CD14-positive monocyte (primary cell): ENCODE measurements around the gene MAK. TPM values are rescaled to one million over a fixed set of nuclear protein-coding genes. Genes with fewer than 3 reads are reported as not detected.

Experiments used
- DNase-seq, 3 donors: peaks; one replicate each; pipeline ENCODE4 v3.0.0-alpha.2; 2011 to 2022
- H2AFZ ChIP-seq: 2 replicates; pipeline ENCODE4 v1.6.0; 2012; ENCODE audit warnings: mild to moderate bottlenecking, low read depth, low read length, inconsistent platforms; ENCODE audit not compliant: insufficient read depth, poor library complexity, severe bottlenecking
- H3K27ac ChIP-seq, 2 donors: 1 replicate in 1 of 2; 2 replicates in 1 of 2; pipeline ENCODE4 v1.5.1; 2012 to 2013; ENCODE audit warnings: low read length in 2 of 2, control low read depth in 1 of 2, inconsistent platforms in 1 of 2, low read depth in 1 of 2, mild to moderate bottlenecking in 1 of 2
- H3K27me3 ChIP-seq, 2 donors: one replicate each; pipeline versions ENCODE4 v1.6.0 to v1.6.1; 2011 to 2013; ENCODE audit warnings: low read length in 2 of 2; ENCODE audit not compliant: control insufficient read depth in 2 of 2, insufficient read depth in 2 of 2
- H3K36me3 ChIP-seq, 2 donors: replicated peaks in 1 of 2; 1 replicate in 1 of 2; 2 replicates in 1 of 2; pipeline versions ENCODE4 v1.5.1 to v1.6.1; 2012 to 2013; ENCODE audit warnings: low read length in 2 of 2, control low read depth in 1 of 2, inconsistent platforms in 1 of 2, mild to moderate bottlenecking in 1 of 2; ENCODE audit not compliant: insufficient read depth in 2 of 2, control insufficient read depth in 1 of 2
- H3K4me1 ChIP-seq, 2 donors: 1 replicate in 1 of 2; 2 replicates in 1 of 2; pipeline versions ENCODE4 v1.5.1 to v1.6.1; 2012 to 2013; ENCODE audit warnings: low read length in 2 of 2, control low read depth in 1 of 2, inconsistent platforms in 1 of 2, mild to moderate bottlenecking in 1 of 2, moderate library complexity in 1 of 2; ENCODE audit not compliant: insufficient read depth in 2 of 2, control insufficient read depth in 1 of 2
- H3K4me2 ChIP-seq: replicated peaks from 2 replicates; pipeline ENCODE3; 2012; ENCODE audit warnings: low read length, moderate library complexity, mild to moderate bottlenecking; ENCODE audit not compliant: poor library complexity, severe bottlenecking; ENCODE audit errors: extremely low read depth
- H3K4me3 ChIP-seq, 3 experiments: fragments of 200-600 bp in 1 of 3; sonication (generic) in 1 of 3; replicated peaks in 1 of 3; 1 replicate in 2 of 3; 2 replicates in 1 of 3; pipeline ENCODE4 v1.5.1; 2011 to 2013; ENCODE audit warnings: low read length in 3 of 3, mild to moderate bottlenecking in 3 of 3, control low read depth in 2 of 3, low read depth in 2 of 3, inconsistent platforms in 1 of 3, moderate library complexity in 1 of 3
- H3K79me2 ChIP-seq: 2 replicates; pipeline ENCODE4 v1.6.0; 2012; ENCODE audit warnings: mild to moderate bottlenecking, control low read depth, inconsistent platforms, low read length, moderate library complexity; ENCODE audit not compliant: insufficient read depth
- H3K9ac ChIP-seq: 2 replicates; pipeline ENCODE4 v1.6.0; 2017; ENCODE audit warnings: low read length, mild to moderate bottlenecking; ENCODE audit not compliant: insufficient read depth, poor library complexity, severe bottlenecking
- H3K9me3 ChIP-seq, 2 donors: replicated peaks in 1 of 2; 1 replicate in 1 of 2; 2 replicates in 1 of 2; pipeline versions ENCODE4 v1.5.1 to v1.6.1; 2012 to 2013; ENCODE audit warnings: low read length in 2 of 2, control low read depth in 1 of 2; ENCODE audit not compliant: control insufficient read depth in 1 of 2, insufficient read depth in 1 of 2
- H4K20me1 ChIP-seq: 2 replicates; pipeline ENCODE4 v1.6.0; 2012; ENCODE audit warnings: mild to moderate bottlenecking, low read length, control low read depth, moderate library complexity; ENCODE audit not compliant: insufficient read depth
- H3K27ac Mint-ChIP-seq, 7 donors: one replicate each; pipeline ENCODE4 v1.8.0; 2020; ENCODE audit warnings: mild to moderate bottlenecking in 7 of 7, mixed read lengths in 7 of 7, moderate library complexity in 6 of 7, inconsistent platforms in 2 of 7
- H3K27me3 Mint-ChIP-seq, 3 donors: one replicate each; pipeline ENCODE4 v1.8.0; 2021 to 2022; ENCODE audit warnings: low read depth in 3 of 3, mild to moderate bottlenecking in 3 of 3, mixed read lengths in 3 of 3, moderate library complexity in 3 of 3, inconsistent platforms in 1 of 3
- H3K36me3 Mint-ChIP-seq, 2 donors: one replicate each; pipeline ENCODE4 v1.8.0; 2020; ENCODE audit warnings: mixed read lengths in 2 of 2, inconsistent platforms in 1 of 2, mild to moderate bottlenecking in 1 of 2
- H3K4me1 Mint-ChIP-seq: one replicate; pipeline ENCODE4 v1.8.0; 2020; ENCODE audit warnings: mild to moderate bottlenecking, mixed read lengths
- H3K4me3 Mint-ChIP-seq, 2 donors: one replicate each; pipeline ENCODE4 v1.8.0; 2020; ENCODE audit warnings: mild to moderate bottlenecking in 2 of 2, mixed read lengths in 2 of 2, moderate library complexity in 1 of 2
- H3K9me3 Mint-ChIP-seq, 7 donors: one replicate each; pipeline ENCODE4 v1.8.0; 2020 to 2022; ENCODE audit warnings: mixed read lengths in 7 of 7, mild to moderate bottlenecking in 6 of 7, moderate library complexity in 6 of 7, inconsistent platforms in 2 of 7
- WGBS: methylation state at CpG from one replicate; pipeline ENCODE4 v1.1.5; 2013; ENCODE audit warnings: missing lambda C conversion rate; ENCODE audit not compliant: insufficient coverage; 5-methylcytosine and 5-hydroxymethylcytosine counted together
- intact Hi-C, 2 donors: fragments of 100-400 bp; cut with micrococcal nuclease; formaldehyde crosslinking; loops; one replicate each; pipeline versions ENCODE4 v1.15.0 to v1.15.1; 2023
- polyA plus RNA-seq, 3 donors: library from polyadenylated mRNA; depleted of rRNA in 1 of 3; unstranded in 2 of 3; stranded (reverse) in 1 of 3; fragments of 300-500 nt in 2 of 3; fragments of >200 nt in 1 of 3; fragmentation: Illumina TruSeq in 2 of 3; gene quantifications; 1 replicate in 2 of 3; 2 replicates in 1 of 3; pipeline ENCODE4 v1.2.3, GENCODE V29; 2012 to 2021
- TF ChIP-seq, protein P1 (sequence below): fragments of 200-600 bp; IDR thresholded peaks from one replicate; pipeline ENCODE4 v1.8.0; 2022; ENCODE audit warnings: antibody characterized with exemption, mild to moderate bottlenecking

MAK gene
- polyA plus RNA-seq, 3 donors, result 0.68 to 1.4 (median 0.76) TPM

DNA sequence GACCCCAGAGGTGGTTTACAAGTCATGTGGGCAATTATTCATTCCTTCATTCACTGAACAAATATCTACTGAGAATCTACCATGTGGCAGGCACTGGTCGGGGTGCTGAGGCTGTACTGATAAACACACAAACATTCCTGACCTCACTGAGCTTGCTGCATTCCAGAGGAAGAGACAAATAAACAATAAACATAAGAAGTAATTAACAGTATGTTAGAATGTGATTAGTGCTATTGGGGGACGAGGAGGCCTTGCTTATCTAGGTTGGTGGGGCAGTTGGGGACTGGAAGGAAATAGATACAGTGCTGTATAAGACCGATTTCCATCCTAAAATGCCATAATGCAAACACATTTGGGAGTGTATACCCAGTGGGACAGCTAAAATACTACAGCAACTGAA, 44.1 kb downstream of the MAK start:
- H3K9me3 ChIP-seq, result no peaks in the 10 kb centered on the region
- H2AFZ ChIP-seq, result no peak overlapping the region
- H3K4me3 Mint-ChIP-seq, result no peak overlapping the region
- no CpG with 5 or more reads among the region's 3 CpGs for WGBS
- H4K20me1 ChIP-seq, result no peaks in the 10 kb centered on the region
- no peaks in the 10 kb centered on the region for H3K27me3 Mint-ChIP-seq
- no peak for DNase-seq
- H3K9ac ChIP-seq, result no peak overlapping the region
- H3K4me1 ChIP-seq, result no peaks in the 10 kb centered on the region
- H3K4me2 ChIP-seq, result no peak overlapping the region
- TF ChIP-seq, protein P1, sequence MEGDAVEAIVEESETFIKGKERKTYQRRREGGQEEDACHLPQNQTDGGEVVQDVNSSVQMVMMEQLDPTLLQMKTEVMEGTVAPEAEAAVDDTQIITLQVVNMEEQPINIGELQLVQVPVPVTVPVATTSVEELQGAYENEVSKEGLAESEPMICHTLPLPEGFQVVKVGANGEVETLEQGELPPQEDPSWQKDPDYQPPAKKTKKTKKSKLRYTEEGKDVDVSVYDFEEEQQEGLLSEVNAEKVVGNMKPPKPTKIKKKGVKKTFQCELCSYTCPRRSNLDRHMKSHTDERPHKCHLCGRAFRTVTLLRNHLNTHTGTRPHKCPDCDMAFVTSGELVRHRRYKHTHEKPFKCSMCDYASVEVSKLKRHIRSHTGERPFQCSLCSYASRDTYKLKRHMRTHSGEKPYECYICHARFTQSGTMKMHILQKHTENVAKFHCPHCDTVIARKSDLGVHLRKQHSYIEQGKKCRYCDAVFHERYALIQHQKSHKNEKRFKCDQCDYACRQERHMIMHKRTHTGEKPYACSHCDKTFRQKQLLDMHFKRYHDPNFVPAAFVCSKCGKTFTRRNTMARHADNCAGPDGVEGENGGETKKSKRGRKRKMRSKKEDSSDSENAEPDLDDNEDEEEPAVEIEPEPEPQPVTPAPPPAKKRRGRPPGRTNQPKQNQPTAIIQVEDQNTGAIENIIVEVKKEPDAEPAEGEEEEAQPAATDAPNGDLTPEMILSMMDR, result no peak
- no peaks in the 10 kb centered on the region for H3K9me3 Mint-ChIP-seq
- intact Hi-C loops, result no loop called here
- no peaks in the 10 kb centered on the region for H3K4me1 Mint-ChIP-seq
- peaks cover 7 to 10% of the 10 kb centered on the region in 2 donors for H3K36me3 Mint-ChIP-seq
- no peaks in the 10 kb centered on the region for H3K36me3 ChIP-seq
- no peak overlapping the region for H3K27ac ChIP-seq
- no peak overlapping the region for H3K4me3 ChIP-seq
- no peak overlapping the region for H3K27ac Mint-ChIP-seq
- no peaks in the 10 kb centered on the region for H3K27me3 ChIP-seq
- no peaks in the 10 kb centered on the region for H3K79me2 ChIP-seq

DNA sequence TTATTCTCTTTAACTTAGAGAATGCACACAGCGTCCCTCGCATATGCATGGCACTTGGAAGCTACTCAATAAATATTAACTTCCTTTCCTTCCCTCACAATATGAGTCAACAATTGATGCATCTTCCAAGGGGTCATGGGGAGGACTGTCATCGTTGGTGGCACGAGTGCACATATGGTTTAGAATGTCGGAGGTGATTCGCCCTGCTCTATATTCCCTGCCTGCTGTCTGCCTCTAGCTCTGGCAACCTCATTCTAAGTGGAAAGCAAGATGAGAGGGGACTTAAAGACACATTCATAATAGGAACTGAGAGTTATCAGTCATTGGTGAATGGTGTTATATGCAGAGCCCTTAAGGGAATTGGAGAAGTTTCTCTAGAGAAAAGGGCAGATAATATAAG, 44.6 kb downstream of the MAK start:
- Mint-ChIP-seq H3K36me3 (peaks cover 7 to 10% of the 10 kb centered on the region in 2 donors), H3K27me3 (no peaks in the 10 kb centered on the region), H3K4me3 (no peak overlapping the region), H3K9me3 (no peaks in the 10 kb centered on the region), H3K27ac (no peak overlapping the region), H3K4me1 (no peaks in the 10 kb centered on the region)
- H3K27ac ChIP-seq, result no peak overlapping the region
- TF ChIP-seq, protein P1, result no peak
- H2AFZ ChIP-seq, result no peak overlapping the region
- intact Hi-C loops, result no loop called here
- no peak for DNase-seq
- H3K36me3 ChIP-seq, result no peaks in the 10 kb centered on the region
- no peak overlapping the region for H3K4me2 ChIP-seq
- no peaks in the 10 kb centered on the region for H3K27me3 ChIP-seq
- H3K9ac ChIP-seq, result no peak overlapping the region
- H4K20me1 ChIP-seq, result no peaks in the 10 kb centered on the region
- H3K4me3 ChIP-seq, result no peak overlapping the region
- H3K4me1 ChIP-seq, result no peaks in the 10 kb centered on the region
- H3K9me3 ChIP-seq, result no peaks in the 10 kb centered on the region
- no peaks in the 10 kb centered on the region for H3K79me2 ChIP-seq
- 89% methylated on average over 4 of the region's 6 CpGs for WGBS
